ENCODE data around the gene ANTXR1.

The ANTXR1 gene

DNA sequence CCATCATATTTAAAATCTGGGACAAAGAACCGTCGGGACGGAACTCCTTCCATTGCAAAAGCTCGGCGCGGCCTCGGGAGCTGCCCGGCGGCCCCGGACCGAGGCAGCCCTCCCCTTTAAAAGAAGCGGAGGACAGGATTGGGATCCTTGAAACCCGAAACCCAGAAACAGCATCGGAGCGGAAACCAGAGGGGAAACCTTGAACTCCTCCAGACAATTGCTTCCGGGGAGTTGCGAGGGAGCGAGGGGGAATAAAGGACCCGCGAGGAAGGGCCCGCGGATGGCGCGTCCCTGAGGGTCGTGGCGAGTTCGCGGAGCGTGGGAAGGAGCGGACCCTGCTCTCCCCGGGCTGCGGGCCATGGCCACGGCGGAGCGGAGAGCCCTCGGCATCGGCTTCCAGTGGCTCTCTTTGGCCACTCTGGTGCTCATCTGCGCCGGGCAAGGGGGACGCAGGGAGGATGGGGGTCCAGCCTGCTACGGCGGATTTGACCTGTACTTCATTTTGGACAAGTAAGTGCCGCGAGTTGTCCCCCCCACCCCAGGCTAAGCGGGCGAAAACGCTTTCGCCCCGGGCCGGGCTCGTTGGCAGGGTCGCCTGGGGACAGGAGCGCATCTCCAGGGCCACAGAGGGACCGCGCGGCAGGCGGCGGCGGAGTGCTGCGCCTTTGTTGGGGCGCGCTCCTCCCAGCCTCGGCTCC lies at the start of gene ANTXR1:
TSS of gene ANTXR1 (plus strand) at position 38 of the 698 bp plus-strand sequence. CDS start at position 359, 321 bp downstream.
- peaks cover 71% of the 10 kb centered on the region for H3K27me3 Mint-ChIP-seq (ENCODE audit: low read depth)
- H3K36me3 Mint-ChIP-seq (ENCODE audit: low read depth), result no peaks in the 10 kb centered on the region
- DNase-seq (ENCODE audit: low spot score), result no peak
- H3K4me3 Mint-ChIP-seq, result peak within 1 kb of the TSS; percentile 79
- H3K4me1 Mint-ChIP-seq (ENCODE audit: low read depth), result peaks cover 8% of the 10 kb centered on the region
- H3K9me3 Mint-ChIP-seq, result no peaks in the 10 kb centered on the region
- H3K27ac Mint-ChIP-seq, result no peak within 1 kb of the TSS

DNA sequence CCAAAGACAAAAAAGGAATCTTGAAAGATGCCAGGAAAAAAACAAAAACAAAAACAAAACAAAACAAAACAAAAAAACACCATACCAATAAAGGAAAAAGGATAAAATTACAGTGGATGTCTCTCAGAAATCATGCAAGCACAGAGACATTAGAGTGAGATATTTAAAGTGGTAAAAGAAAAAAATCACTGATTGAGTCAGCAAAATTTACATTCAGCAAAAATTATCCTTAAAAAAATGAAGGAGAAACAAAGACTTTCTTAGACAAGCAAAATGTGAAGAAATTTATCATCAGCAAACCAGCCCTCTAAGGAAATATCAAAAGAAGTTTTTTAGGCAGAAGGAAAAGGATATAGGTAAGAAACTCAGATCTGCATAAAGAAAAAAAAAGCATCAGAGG lies 48.7 kb upstream of the ANTXR1 start:
- H3K4me1 Mint-ChIP-seq (ENCODE audit: low read depth), result no peaks in the 10 kb centered on the region
- no peaks in the 10 kb centered on the region for H3K9me3 Mint-ChIP-seq
- H3K4me3 Mint-ChIP-seq, result no peak overlapping the region
- DNase-seq (ENCODE audit: low spot score), result no peak
- peaks cover 24% of the 10 kb centered on the region for H3K27me3 Mint-ChIP-seq (ENCODE audit: low read depth)
- H3K36me3 Mint-ChIP-seq (ENCODE audit: low read depth), result no peaks in the 10 kb centered on the region
- H3K27ac Mint-ChIP-seq, result no peak overlapping the region

GRCh38 chr2:68968221-68968620 lies 44.8 kb upstream of the ANTXR1 start:
- H3K4me1 Mint-ChIP-seq (ENCODE audit: low read depth), result no peaks in the 10 kb centered on the region
- no peak for DNase-seq (ENCODE audit: low spot score)
- H3K9me3 Mint-ChIP-seq, result no peaks in the 10 kb centered on the region
- H3K27ac Mint-ChIP-seq, result no peak overlapping the region
- peaks cover 25% of the 10 kb centered on the region for H3K27me3 Mint-ChIP-seq (ENCODE audit: low read depth)
- H3K36me3 Mint-ChIP-seq (ENCODE audit: low read depth), result no peaks in the 10 kb centered on the region
- H3K4me3 Mint-ChIP-seq, result no peak overlapping the region

- Mint-ChIP-seq H3K36me3 (ENCODE audit: low read depth) (no peaks in the 10 kb centered on the region), H3K9me3 (no peaks in the 10 kb centered on the region), H3K4me1 (ENCODE audit: low read depth) (no peaks in the 10 kb centered on the region), H3K27me3 (ENCODE audit: low read depth) (peaks cover 16% of the 10 kb centered on the region), H3K4me3 (no peak overlapping the region), H3K27ac (no peak overlapping the region)
- no peak for DNase-seq (ENCODE audit: low spot score)
Observed at GRCh38 chr2:68969736-68970490, 43.1 kb upstream of the ANTXR1 start.

DNA sequence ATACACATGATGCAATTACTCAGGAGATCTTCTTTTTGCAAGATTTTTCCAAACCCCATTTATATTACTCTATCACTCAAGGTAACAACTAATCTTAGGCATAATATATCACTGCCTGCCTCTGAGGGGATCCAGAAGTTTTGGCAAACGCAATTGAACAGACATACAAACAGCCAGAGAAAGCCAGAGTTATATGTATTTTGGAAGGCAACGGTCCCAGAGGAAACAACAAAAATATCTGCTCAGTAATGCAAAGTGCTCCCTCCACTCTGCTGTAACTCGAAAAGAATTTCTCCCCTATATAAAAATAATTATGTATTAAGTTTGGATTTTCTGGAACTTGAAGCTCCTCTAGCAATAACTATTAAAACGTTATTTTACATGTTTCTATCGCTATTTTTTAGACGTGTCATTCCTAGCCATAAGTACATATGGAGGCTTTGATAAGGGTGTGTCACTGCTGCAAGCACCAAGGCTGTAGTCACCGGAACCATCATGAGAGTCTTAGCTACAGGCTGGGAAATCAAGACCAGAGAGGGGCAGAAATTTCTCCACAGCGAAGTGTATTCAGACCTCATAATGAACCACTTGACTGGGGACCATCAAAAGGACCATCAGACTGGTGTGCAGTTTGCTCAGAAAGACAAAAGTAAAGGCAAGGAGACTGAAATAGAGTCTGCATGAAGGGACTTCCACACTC lies 42.3 kb upstream of the ANTXR1 start:
- no peak for DNase-seq (ENCODE audit: low spot score)
- no peak overlapping the region for H3K27ac Mint-ChIP-seq
- H3K27me3 Mint-ChIP-seq (ENCODE audit: low read depth), result peaks cover 18% of the 10 kb centered on the region
- H3K4me3 Mint-ChIP-seq, result no peak overlapping the region
- H3K9me3 Mint-ChIP-seq, result no peaks in the 10 kb centered on the region
- H3K36me3 Mint-ChIP-seq (ENCODE audit: low read depth), result no peaks in the 10 kb centered on the region
- no peaks in the 10 kb centered on the region for H3K4me1 Mint-ChIP-seq (ENCODE audit: low read depth)

- no peak for DNase-seq (ENCODE audit: low spot score)
- no peaks in the 10 kb centered on the region for H3K4me1 Mint-ChIP-seq (ENCODE audit: low read depth)
Observed at GRCh38 chr2:68971591-68972231, 41.3 kb upstream of the ANTXR1 start.

GRCh38 chr2:68974251-68974650 lies 38.7 kb upstream of the ANTXR1 start, which contains the start of gene GKN1:
Gene GKN1, plus strand, starts transcription at chr2:68974636. Its CDS starts 42 bp downstream, at chr2:68974678.
- DNase-seq (ENCODE audit: low spot score), result no peak
- H3K27me3 Mint-ChIP-seq (ENCODE audit: low read depth), result peaks cover 18% of the 10 kb centered on the region
- H3K9me3 Mint-ChIP-seq, result no peaks in the 10 kb centered on the region
- no peaks in the 10 kb centered on the region for H3K36me3 Mint-ChIP-seq (ENCODE audit: low read depth)
- H3K4me1 Mint-ChIP-seq (ENCODE audit: low read depth), result no peaks in the 10 kb centered on the region
- no peak within 1 kb of the TSS for H3K27ac Mint-ChIP-seq
- no peak within 1 kb of the TSS for H3K4me3 Mint-ChIP-seq

More at GRCh38 chr2:68971591-68972231, 41.3 kb upstream of the ANTXR1 start:
- H3K4me3 Mint-ChIP-seq, result no peak overlapping the region
- no peak overlapping the region for H3K27ac Mint-ChIP-seq
- peaks cover 16% of the 10 kb centered on the region for H3K27me3 Mint-ChIP-seq (ENCODE audit: low read depth)
- H3K9me3 Mint-ChIP-seq, result no peaks in the 10 kb centered on the region
- no peaks in the 10 kb centered on the region for H3K36me3 Mint-ChIP-seq (ENCODE audit: low read depth)

DNA sequence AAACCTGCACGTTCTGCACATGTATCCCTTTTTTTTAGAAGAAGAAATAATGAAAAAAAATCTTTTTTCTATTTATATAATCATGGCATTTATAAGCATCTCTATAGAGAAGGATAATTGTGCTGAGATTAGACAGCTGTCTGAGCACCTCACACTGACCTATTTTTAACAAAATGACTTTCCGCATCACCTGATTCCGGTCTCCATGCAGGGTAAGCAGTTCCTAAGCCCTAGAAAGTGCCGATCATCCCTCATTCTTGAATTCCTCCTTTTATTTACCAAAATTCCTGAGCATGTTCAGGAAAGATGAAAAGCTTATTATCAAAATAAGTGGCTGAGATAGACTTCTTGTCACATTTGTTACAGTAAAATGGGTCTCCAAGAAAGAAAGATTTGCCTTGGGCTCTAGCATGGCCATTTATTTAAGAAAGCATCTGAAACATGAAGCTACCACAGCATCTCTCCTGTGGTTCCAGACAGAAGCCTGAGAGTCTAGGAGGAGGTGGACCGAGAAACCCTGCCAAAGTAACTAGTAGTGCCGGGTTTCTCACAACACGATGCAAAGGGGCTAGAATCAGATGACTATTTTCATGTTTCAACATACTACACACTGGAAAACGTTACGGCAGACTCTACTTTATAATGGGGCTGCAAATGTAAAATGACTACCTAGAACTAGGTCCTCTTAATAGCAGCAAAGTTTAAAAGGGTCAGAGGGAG lies 37.9 kb upstream of the ANTXR1 start:
- no peak for DNase-seq (ENCODE audit: low spot score)
- H3K36me3 Mint-ChIP-seq (ENCODE audit: low read depth), result no peaks in the 10 kb centered on the region
- no peak overlapping the region for H3K4me3 Mint-ChIP-seq
- peaks cover 21% of the 10 kb centered on the region for H3K27me3 Mint-ChIP-seq (ENCODE audit: low read depth)
- H3K9me3 Mint-ChIP-seq, result no peaks in the 10 kb centered on the region
- H3K4me1 Mint-ChIP-seq (ENCODE audit: low read depth), result no peaks in the 10 kb centered on the region
- no peak overlapping the region for H3K27ac Mint-ChIP-seq

GRCh38 chr2:68975844-68976243 lies 37.1 kb upstream of the ANTXR1 start:
- DNase-seq (ENCODE audit: low spot score), result no peak
- Mint-ChIP-seq H3K27me3 (ENCODE audit: low read depth) (peaks cover 23% of the 10 kb centered on the region), H3K4me3 (no peak overlapping the region), H3K27ac (no peak overlapping the region), H3K36me3 (ENCODE audit: low read depth) (no peaks in the 10 kb centered on the region), H3K9me3 (no peaks in the 10 kb centered on the region), H3K4me1 (ENCODE audit: low read depth) (no peaks in the 10 kb centered on the region)

DNA sequence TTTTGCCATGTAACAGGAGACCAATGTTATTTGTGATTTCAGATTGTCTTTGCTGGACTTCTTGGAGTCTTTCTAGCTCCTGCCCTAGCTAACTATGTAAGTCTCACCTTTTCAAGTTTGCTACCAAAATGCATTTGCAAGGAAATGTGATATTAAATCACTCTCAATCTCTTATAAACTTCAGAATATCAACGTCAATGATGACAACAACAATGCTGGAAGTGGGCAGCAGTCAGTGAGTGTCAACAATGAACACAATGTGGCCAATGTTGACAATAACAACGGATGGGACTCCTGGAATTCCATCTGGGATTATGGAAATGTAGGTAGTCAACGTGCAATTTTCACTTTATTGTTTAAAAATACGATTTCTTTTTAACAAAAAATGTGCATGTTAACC lies 35.5 kb upstream of the ANTXR1 start:
- H3K27me3 Mint-ChIP-seq (ENCODE audit: low read depth), result peaks cover 31% of the 10 kb centered on the region
- H3K4me3 Mint-ChIP-seq, result no peak overlapping the region
- no peak for DNase-seq (ENCODE audit: low spot score)
- H3K9me3 Mint-ChIP-seq, result no peaks in the 10 kb centered on the region
- H3K27ac Mint-ChIP-seq, result no peak overlapping the region
- H3K4me1 Mint-ChIP-seq (ENCODE audit: low read depth), result no peaks in the 10 kb centered on the region
- no peaks in the 10 kb centered on the region for H3K36me3 Mint-ChIP-seq (ENCODE audit: low read depth)

DNA sequence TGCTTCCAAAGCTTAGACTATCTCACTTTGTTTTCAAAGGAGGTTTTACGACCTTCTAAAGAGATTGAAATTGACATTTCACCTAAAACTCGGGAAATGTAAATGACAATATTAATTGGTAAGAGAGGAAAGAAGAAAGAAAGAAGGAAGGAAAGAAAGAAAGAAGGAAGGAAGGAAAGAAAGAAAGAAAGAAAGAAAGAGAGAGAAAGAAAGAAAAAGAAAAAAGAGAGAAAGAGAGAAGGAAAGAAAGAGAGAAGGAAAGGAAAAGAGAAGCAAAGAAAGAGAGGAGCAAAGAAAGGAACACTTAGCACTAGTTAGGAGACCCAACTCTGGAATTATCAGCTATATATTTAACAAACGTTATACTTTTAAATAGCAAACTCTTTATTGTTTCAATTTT lies 34.9 kb upstream of the ANTXR1 start:
- Mint-ChIP-seq H3K36me3 (ENCODE audit: low read depth) (no peaks in the 10 kb centered on the region), H3K27me3 (ENCODE audit: low read depth) (peaks cover 31% of the 10 kb centered on the region), H3K4me3 (no peak overlapping the region), H3K4me1 (ENCODE audit: low read depth) (no peaks in the 10 kb centered on the region), H3K27ac (no peak overlapping the region), H3K9me3 (no peaks in the 10 kb centered on the region)
- no peak for DNase-seq (ENCODE audit: low spot score)

DNA sequence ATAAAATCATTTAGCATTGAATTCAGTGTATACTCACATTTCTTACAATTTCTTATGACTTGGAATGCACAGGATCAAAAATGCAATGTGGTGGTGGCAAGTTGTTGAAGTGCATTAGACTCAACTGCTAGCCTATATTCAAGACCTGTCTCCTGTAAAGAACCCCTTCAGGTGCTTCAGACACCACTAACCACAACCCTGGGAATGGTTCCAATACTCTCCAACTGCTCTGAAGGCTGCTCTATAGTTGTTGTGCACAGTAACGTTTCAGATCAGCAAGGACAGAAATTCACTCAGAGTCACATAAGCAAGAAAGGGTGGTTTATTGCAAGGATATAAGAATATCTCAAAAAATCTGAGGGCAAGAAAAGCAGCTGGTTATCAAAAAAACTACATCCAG lies 32.0 kb upstream of the ANTXR1 start:
- Mint-ChIP-seq H3K27ac (no peak overlapping the region), H3K4me3 (no peak overlapping the region), H3K9me3 (no peaks in the 10 kb centered on the region), H3K27me3 (ENCODE audit: low read depth) (peaks cover 37% of the 10 kb centered on the region), H3K36me3 (ENCODE audit: low read depth) (no peaks in the 10 kb centered on the region), H3K4me1 (ENCODE audit: low read depth) (no peaks in the 10 kb centered on the region)
- DNase-seq (ENCODE audit: low spot score), result no peak

DNA sequence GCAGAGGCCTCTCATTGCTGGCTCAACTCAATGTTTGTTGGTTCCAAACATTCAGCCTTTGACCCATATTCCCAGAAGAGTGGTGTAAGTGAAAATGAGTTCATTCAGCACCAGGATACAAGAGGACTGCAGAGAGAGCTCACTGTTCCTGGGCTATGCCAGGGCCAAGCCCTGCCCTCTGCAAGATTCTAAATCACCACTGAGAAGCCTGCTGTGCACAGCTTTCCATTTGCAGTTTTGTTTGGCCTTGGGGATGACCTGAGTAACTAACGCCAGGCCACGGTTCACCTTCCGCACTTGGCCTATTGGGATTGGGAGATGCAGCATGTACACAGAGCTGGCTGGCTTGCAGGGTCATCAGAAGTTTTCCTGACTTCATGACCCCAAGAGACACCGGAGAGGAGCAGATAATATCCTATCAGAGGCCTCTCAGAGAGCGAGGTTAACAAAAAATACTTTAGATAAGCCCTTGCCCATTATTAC lies 25.9 kb upstream of the ANTXR1 start:
- Mint-ChIP-seq H3K27ac (no peak overlapping the region), H3K4me1 (ENCODE audit: low read depth) (no peaks in the 10 kb centered on the region), H3K36me3 (ENCODE audit: low read depth) (no peaks in the 10 kb centered on the region), H3K9me3 (no peaks in the 10 kb centered on the region), H3K27me3 (ENCODE audit: low read depth) (peaks cover 25% of the 10 kb centered on the region), H3K4me3 (no peak overlapping the region)
- no peak for DNase-seq (ENCODE audit: low spot score)
